ENCODE data around the gene ACSF3. TPM values are rescaled to one million over a fixed set of nuclear protein-coding genes. Genes with fewer than 3 reads are reported as not detected.

Gene ACSF3
- total RNA-seq, 4 donors from 2014 or later = 94.6 to 120 (median 108) TPM

DNA sequence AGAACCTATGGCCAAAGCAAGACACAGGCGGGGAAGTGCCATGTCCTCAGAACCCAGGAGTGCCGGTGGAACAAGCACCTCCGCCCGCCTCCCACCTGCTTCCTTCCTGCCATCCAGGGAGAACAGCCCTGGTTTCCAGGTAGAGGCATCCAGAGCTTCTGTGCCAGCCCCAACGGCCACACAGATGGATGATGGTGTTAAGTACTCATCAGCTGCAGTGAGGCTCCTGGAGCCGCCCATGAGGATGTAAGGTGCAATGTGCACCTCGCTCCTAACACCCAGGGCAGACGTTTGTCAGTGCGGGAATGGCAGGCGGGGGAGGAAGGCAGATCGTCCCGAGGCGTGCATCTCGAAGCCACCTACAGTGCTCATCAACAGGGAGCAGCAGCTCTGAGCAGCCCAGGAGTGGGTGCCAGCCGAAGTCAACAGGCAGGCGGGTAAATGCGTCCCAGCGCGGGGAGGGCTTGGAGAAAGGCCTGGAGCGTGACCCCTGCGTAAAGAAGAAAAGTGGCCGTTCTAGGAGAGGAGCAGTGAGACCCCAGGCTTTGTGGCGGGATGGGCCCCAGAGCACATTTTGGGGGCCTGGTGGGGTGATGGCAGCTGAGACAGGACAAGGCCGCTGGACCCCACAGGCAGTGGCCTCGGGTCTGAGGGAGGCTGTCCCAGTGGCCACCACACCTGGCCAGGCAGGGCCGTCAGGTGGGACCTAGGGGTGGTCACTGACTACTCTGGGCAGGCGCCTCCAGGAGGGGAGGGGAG, 46.1 kb upstream of the ACSF3 start:
- peaks cover 0 to 3% of the 10 kb centered on the region in 2 donors for H3K27me3 ChIP-seq
- no peaks in the 10 kb centered on the region for H3K9me3 ChIP-seq
- no peak for TF ChIP-seq POLR2A (IDR thresholded peaks at IDR 0.05)
- TF ChIP-seq CTCF (IDR thresholded peaks at IDR 0.05) = no peak
- H3K4me3 ChIP-seq = no peak overlapping the region
- no peak overlapping the region for H3K27ac ChIP-seq
- no peaks in the 10 kb centered on the region for H3K36me3 ChIP-seq
- no peaks in the 10 kb centered on the region for H3K4me1 ChIP-seq
- DNase-seq = no peak

GRCh38 chr16:89048090-89048725, 45.4 kb upstream of the ACSF3 start:
- Histone ChIP-seq H3K27ac (no peak overlapping the region), H3K27me3 (peaks cover 0 to 3% of the 10 kb centered on the region in 2 donors), H3K4me1 (no peaks in the 10 kb centered on the region), H3K9me3 (no peaks in the 10 kb centered on the region), H3K4me3 (no peak overlapping the region), H3K36me3 (no peaks in the 10 kb centered on the region)
- TF ChIP-seq CTCF (IDR thresholded peaks at IDR 0.05) (no peak), POLR2A (IDR thresholded peaks at IDR 0.05) (no peak)
- DNase-seq = no peak

GRCh38 chr16:89048871-89049422, 44.7 kb upstream of the ACSF3 start:
- H3K9me3 ChIP-seq = no peaks in the 10 kb centered on the region
- H3K4me1 ChIP-seq = no peaks in the 10 kb centered on the region
- H3K27me3 ChIP-seq = peaks cover 0 to 3% of the 10 kb centered on the region in 2 donors
- no peak for TF ChIP-seq POLR2A (IDR thresholded peaks at IDR 0.05)
- TF ChIP-seq CTCF (IDR thresholded peaks at IDR 0.05) = no peak
- no peaks in the 10 kb centered on the region for H3K36me3 ChIP-seq
- no peak overlapping the region for H3K27ac ChIP-seq
- no peak for DNase-seq
- H3K4me3 ChIP-seq = no peak overlapping the region

DNA sequence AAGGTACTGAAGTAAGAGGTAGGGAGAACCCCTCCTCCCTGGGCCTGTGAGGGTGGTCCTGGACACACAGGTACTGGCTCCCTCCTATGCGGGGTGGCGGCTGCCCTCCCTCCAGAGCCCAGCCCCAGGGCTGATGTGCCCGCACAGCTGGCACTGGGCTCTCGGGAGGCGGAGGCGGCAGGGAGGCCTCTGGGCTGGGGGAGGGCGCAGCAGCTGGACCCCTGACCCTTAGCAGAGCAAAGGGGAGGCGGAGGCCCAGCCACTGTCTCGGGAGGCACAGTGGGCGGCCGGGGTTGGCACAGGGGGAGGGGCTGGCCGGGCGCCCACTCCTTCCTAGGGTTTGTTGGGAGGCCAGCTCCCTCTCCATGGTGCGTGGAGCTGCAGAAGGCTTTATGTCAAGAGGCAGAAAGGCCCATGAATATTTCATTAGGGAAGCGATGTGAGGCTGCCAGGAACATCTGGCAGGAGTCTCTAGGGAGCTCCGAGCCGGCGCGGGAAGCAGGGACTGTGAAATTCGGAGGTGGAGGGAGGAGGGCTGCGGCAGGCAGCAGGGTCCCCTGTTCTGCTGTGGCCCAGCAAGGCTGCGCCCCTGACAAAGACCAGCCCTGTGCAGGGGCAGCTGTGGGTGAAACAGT, 44.1 kb upstream of the ACSF3 start:
- TF ChIP-seq CTCF (IDR thresholded peaks at IDR 0.05) (no peak), POLR2A (IDR thresholded peaks at IDR 0.05) (no peak)
- DNase-seq = no peak
- H3K9me3 ChIP-seq = no peaks in the 10 kb centered on the region
- H3K36me3 ChIP-seq = no peaks in the 10 kb centered on the region
- no peaks in the 10 kb centered on the region for H3K4me1 ChIP-seq
- H3K4me3 ChIP-seq = no peak overlapping the region
- peaks cover 0 to 3% of the 10 kb centered on the region in 2 donors for H3K27me3 ChIP-seq
- H3K27ac ChIP-seq = no peak overlapping the region

DNA sequence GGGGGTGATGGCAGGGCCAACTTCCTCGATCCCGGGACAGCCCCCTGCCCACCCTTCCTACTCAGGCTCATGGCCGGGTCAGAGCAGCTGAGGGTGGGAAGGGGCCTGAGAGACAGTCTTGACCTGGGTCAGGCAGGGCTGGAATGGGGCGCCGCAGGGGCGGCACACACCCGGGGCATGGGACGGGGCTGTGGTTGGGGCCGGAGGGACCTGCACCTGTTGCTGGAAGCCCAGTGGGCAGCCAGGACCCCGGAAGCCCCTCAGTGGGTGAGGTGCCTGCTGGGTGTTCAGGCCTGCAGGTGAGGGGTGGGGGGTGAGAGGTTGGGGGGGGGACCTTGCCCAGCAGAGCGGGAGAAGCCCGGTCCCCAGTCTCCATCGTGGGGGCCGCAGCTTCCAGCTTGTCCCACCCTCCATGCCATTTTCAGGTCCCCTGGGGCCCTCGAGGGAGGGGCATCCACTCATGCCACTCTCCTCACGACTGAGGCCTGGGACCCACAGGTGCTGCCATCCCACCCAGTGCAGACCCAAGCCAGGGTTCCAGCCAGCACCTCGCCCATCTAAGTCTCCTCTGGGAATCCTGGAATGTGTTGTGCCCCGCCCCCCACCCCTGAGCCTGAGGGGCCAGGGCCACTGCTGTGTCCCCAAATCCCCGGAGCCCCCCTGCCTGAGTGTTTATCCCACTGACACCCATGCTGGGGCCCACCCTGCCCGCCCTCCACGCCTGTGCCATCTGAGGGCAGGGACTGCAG, 43.4 kb upstream of the ACSF3 start:
- H3K9me3 ChIP-seq = no peaks in the 10 kb centered on the region
- no peak for DNase-seq

More for the DNA sequence above, 43.4 kb upstream of the ACSF3 start:
- no peaks in the 10 kb centered on the region for H3K36me3 ChIP-seq
- H3K27me3 ChIP-seq = peaks cover 0 to 3% of the 10 kb centered on the region in 2 donors
- no peak for TF ChIP-seq POLR2A (IDR thresholded peaks at IDR 0.05)
- no peak for TF ChIP-seq CTCF (IDR thresholded peaks at IDR 0.05)
- H3K27ac ChIP-seq = no peak overlapping the region
- no peaks in the 10 kb centered on the region for H3K4me1 ChIP-seq
- no peak overlapping the region for H3K4me3 ChIP-seq
